Smooth muscle cell of bladder (primary cell): ENCODE results near the gene SYNPO. TPM values are rescaled to one million over a fixed set of nuclear protein-coding genes. Genes with fewer than 3 reads are reported as not detected.

Experiments
- total RNA-seq: library from RNA; depleted of rRNA; stranded (reverse); fragments of >200 nt; gene quantifications from 2 replicates; pipeline ENCODE4 v1.2.3, GENCODE V29; 2014

SYNPO gene, protein sequence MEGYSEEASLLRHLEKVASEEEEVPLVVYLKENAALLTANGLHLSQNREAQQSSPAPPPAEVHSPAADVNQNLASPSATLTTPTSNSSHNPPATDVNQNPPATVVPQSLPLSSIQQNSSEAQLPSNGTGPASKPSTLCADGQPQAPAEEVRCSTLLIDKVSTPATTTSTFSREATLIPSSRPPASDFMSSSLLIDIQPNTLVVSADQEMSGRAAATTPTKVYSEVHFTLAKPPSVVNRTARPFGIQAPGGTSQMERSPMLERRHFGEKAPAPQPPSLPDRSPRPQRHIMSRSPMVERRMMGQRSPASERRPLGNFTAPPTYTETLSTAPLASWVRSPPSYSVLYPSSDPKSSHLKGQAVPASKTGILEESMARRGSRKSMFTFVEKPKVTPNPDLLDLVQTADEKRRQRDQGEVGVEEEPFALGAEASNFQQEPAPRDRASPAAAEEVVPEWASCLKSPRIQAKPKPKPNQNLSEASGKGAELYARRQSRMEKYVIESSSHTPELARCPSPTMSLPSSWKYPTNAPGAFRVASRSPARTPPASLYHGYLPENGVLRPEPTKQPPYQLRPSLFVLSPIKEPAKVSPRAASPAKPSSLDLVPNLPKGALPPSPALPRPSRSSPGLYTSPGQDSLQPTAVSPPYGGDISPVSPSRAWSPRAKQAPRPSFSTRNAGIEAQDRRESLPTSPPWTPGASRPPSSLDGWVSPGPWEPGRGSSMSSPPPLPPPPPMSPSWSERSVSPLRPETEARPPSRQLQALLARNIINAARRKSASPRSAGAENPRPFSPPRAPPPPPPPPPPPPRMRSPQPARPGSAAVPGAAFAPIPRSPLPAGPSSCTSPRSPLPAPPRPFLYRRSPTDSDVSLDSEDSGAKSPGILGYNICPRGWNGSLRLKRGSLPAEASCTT
- total RNA-seq = 2.7 and 4.0 TPM in 2 replicates

DNA sequence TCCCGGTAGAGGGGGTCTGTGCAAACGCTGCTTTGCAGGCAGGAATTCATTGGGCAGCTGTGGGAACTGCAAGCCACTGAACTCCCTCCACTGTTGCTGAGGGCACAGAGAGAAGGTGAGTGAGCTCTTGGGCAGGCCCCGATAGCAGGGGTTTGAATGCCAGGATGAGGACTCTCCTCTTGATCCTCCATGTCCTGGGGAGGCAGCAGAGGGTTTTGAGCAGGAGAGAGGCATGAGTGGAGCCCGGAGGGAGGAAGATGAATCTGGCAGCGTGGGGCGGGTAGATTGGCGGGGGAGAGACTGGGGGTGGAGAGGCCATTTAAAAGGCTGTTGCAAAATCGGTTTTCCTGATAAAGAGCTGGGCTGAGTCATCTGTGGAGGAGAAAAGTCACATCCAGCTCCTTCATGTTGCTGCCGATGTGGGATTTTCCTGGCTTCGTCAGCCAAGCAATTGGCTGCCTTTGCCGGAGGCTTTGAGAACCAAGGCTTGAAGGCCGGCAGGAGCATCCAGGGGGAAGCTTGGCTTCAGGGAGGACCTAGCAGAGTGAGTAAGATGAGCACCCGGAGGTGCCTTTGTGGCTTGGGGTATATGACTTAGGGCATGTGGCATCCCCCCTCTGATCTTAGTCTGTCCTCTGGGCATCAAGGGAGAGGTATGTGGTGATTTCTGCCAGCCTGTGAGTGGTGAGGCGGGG, at the start of gene SYNPO:
SYNPO (plus strand) TSS at position 350 of the 695 bp plus-strand sequence. CDS start 7,616 bp downstream, outside the sequence.

DNA sequence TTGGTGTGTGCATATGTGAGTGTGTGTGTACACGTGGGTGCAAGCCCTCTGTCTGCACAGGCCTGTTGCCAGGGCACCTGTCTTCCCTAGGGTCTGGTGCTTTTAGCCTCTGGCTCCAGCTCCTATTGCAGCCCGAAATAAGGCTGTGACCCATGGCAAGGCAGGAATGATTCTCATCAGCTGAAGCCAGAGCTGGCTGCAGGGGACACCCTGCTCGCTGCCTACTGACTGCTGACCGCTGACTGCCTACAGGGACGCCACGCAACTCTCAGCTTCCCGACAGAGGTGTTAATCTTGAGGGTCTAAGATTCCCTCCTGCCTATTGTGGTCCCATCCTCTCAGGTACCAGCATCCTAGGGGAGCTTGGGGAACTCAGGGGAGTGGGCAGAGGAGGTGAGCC, 20.6 kb downstream of the SYNPO start, which contains the start of gene MYOZ3:
MYOZ3 (plus strand) TSS at position 166 of the 400 bp plus-strand sequence. CDS start 1,691 bp downstream, outside the sequence.

DNA sequence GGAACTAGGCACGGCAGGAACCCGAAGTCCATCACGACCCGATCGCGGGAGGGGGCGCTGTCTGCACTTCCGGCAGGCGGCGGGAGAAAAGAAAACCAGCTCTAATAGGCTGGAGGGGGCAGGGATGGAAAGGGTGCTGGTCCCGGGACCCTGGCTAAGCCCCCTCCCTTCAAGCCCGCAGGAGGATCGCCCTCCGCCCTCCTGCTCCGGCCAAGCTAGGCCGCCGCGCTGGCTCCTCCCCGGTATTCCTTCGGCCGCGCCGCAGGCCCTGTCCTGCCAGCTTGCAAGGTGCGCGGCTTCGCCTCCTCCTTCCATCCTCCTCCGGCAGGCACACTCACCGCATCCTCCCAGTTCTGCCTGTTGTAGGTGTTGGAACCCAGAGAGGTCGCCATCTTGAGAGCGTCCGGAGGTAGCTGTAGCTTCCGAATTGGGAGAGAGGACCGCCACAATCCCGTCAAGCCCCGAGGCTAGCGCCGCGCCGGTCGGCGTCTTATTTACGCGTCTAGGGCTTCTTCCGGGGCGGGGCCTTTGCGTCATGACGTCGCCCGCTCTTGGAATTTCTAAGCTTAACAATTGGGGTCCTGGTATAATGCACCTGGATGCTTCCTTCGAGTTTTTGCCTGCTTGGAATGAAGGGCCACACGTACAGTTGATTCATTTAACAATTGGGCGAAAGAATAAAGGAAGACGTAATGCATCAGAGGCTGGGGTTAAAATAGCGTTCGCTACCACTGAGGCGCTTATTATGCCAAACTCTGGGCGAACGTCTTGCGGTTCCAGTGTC, 60.3 kb downstream of the SYNPO start, which contains the start of gene RBM22:
RBM22 (minus strand) TSS at position 469 of the 784 bp plus-strand sequence; CDS start at position 392, 77 bp downstream.

Other genes starting within 250 kb of the SYNPO start
- 0.85 and 1.8 TPM in 2 replicates for gene CD74, start 227.8 kb upstream of the SYNPO start, total RNA-seq
- gene RPS14, start 190.9 kb upstream of the SYNPO start, total RNA-seq = 5,323 and 5,641 TPM in 2 replicates
- 21.6 and 26.5 TPM in 2 replicates for gene NDST1, start 132.5 kb upstream of the SYNPO start, total RNA-seq
- 0.14 and 0.37 TPM in 2 replicates for gene MYOZ3, start 20.6 kb downstream of the SYNPO start, total RNA-seq
- 12.8 and 15.2 TPM in 2 replicates for gene RBM22, start 60.4 kb downstream of the SYNPO start, total RNA-seq
- 44.7 and 48.4 TPM in 2 replicates for gene DCTN4, start 118.4 kb downstream of the SYNPO start, total RNA-seq
- 27.7 and 53.1 TPM in 2 replicates for gene SMIM3, start 138.1 kb downstream of the SYNPO start, total RNA-seq
- under 0.01 TPM in 1 of 2 replicates, not detected in the other for gene IRGM, start 205.9 kb downstream of the SYNPO start, total RNA-seq